HL-60 (cell line): ENCODE results near the gene MINDY3.

ENCODE experiments used
- GABPA ChIP-seq: IDR thresholded peaks from 2 replicates; pipeline ENCODE4 v1.6.1; 2012; ENCODE audit warnings: low read depth
- POLR2AphosphoS5 ChIP-seq: IDR thresholded peaks from 2 replicates; pipeline ENCODE4 v1.6.1; 2012; ENCODE audit warnings: low read depth

DNA sequence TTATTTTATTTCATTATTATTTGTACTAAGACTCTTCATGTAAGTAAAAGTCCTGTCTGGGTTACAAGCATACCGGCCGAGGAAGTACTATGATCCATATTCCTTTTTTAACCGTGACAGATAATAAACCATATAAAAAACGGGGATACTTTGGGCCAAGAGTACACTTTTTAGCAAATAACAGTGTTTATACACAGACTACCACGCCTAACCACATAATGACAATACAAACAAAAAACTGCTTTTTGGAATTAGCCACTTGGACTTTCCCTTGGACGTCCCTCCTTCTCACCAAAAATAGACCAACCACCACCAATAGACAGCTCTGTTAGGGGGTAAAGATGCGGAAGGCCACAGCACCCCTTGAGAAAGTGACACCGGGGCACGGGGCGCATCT, 800 bp downstream of the MINDY3 start:
- TF ChIP-seq POLR2AphosphoS5 (no peak), GABPA (no peak)
